Testis (tissue), 3 donors: ENCODE data around the gene HBEGF. TPM values are rescaled to one million over a fixed set of nuclear protein-coding genes. Genes with fewer than 3 reads are reported as not detected.

Source experiments
- DNase-seq: peaks from one replicate; pipeline ENCODE4 v3.0.0-alpha.2; 2019
- H3K27ac ChIP-seq, 2 donors: fragments of 200-600 bp; sonication (generic); one replicate each; pipeline ENCODE4 v1.5.1; 2019
- H3K27me3 ChIP-seq: fragments of 200-600 bp; sonication (generic); one replicate; pipeline ENCODE4 v1.5.1; 2019
- H3K36me3 ChIP-seq: fragments of 200-600 bp; sonication (generic); one replicate; pipeline ENCODE4 v1.5.1; 2017; ENCODE audit warnings: low read depth; ENCODE audit errors: missing control alignments
- H3K4me1 ChIP-seq: fragments of 200-600 bp; sonication (generic); one replicate; pipeline ENCODE4 v1.5.1; 2019
- H3K4me3 ChIP-seq, 2 donors: fragments of 200-600 bp; sonication (generic); one replicate each; pipeline ENCODE4 v1.5.1; 2017 to 2019
- H3K9me3 ChIP-seq: fragments of 200-600 bp; sonication (generic); one replicate; pipeline ENCODE4 v1.5.1; 2017
- POLR2A ChIP-seq: fragments of 450-650 bp; IDR thresholded peaks from one replicate; pipeline ENCODE4 v1.6.1; 2017; ENCODE audit warnings: antibody characterized with exemption, mild to moderate bottlenecking, moderate library complexity
- WGBS, 2 donors: methylation state at CpG; one replicate each; pipeline ENCODE4 v1.1.5; 2018; 5-methylcytosine and 5-hydroxymethylcytosine counted together
- intact Hi-C: fragments of 100-400 bp; cut with DNase I; formaldehyde crosslinking; loops from one replicate; pipeline ENCODE4 v1.15.1; 2023; ENCODE audit warnings: low total_unique reads
- polyA plus RNA-seq: library from polyadenylated mRNA; stranded (reverse); fragments of 350-450 nt; fragmentation: Illumina TruSeq; extraction: RNeasy Lipid Tissue Mini Kit (QIAGEN cat#74804); gene quantifications from one replicate; pipeline ENCODE4 v1.2.3, GENCODE V29; 2014; ENCODE audit warnings: low read depth, low replicate concordance; ENCODE audit not compliant: insufficient read depth
- total RNA-seq, 2 donors: library from RNA; depleted of rRNA; stranded (reverse); fragments of >200 nt; gene quantifications; one replicate each; pipeline ENCODE4 v1.2.3, GENCODE V29; 2016
- TF ChIP-seq, protein P1 (sequence below), 3 experiments: fragments of 450-650 bp in 2 of 3; fragments of 200-600 bp in 1 of 3; sonication (generic) in 1 of 3; IDR thresholded peaks; one replicate each; pipeline ENCODE4 v1.5.1; 2016 to 2019; ENCODE audit warnings: antibody characterized with exemption in 3 of 3, mild to moderate bottlenecking in 2 of 3, moderate library complexity in 1 of 3

HBEGF gene
- total and polyA plus RNA-seq, 3 donors from 2014 or later: 8.2 to 23.9 (median 23.2) TPM

DNA sequence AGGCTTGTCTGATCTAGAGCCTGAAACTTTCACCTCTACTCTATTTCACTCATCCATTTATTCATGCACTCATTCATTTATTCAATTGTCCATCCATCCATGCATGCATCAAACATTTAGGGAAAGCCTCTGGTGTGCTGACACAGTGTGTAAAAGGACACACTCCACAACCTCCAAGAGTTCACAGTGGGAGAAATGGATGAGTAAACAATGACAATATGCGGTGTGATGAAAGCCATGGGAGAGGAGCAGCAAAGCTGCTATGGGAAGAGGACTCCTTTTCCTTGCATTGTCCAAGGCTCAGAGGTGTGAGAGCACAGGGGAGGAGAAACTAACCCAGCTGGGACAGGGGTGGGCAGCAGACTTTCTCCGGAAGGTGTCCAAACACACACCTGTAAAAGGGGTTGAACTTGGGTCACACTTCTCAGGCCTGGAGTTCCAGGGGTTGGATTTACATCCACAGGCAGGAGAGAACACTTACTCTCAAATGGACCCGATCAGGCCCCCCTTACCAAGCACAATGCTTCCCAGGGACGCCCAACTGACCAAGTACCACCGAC is 22.3 kb downstream of the HBEGF start:
- WGBS, 2 donors: 70 to 82% methylated on average over 5 of the region's 5 CpGs
- TF ChIP-seq, protein P1, sequence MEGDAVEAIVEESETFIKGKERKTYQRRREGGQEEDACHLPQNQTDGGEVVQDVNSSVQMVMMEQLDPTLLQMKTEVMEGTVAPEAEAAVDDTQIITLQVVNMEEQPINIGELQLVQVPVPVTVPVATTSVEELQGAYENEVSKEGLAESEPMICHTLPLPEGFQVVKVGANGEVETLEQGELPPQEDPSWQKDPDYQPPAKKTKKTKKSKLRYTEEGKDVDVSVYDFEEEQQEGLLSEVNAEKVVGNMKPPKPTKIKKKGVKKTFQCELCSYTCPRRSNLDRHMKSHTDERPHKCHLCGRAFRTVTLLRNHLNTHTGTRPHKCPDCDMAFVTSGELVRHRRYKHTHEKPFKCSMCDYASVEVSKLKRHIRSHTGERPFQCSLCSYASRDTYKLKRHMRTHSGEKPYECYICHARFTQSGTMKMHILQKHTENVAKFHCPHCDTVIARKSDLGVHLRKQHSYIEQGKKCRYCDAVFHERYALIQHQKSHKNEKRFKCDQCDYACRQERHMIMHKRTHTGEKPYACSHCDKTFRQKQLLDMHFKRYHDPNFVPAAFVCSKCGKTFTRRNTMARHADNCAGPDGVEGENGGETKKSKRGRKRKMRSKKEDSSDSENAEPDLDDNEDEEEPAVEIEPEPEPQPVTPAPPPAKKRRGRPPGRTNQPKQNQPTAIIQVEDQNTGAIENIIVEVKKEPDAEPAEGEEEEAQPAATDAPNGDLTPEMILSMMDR (IDR thresholded peaks at IDR 0.05): no peak
- no peak for TF ChIP-seq POLR2A
- H3K4me3 ChIP-seq: no peak overlapping the region
- no peaks in the 10 kb centered on the region for H3K27me3 ChIP-seq
- intact Hi-C loops: no loop called here
- H3K4me1 ChIP-seq: peaks cover 27% of the 10 kb centered on the region
- peak overlapping the region in 1 of 2 donors; percentile 6 for H3K27ac ChIP-seq
- no peak for DNase-seq
- no peaks in the 10 kb centered on the region for H3K9me3 ChIP-seq
- no peaks in the 10 kb centered on the region for H3K36me3 ChIP-seq

DNA sequence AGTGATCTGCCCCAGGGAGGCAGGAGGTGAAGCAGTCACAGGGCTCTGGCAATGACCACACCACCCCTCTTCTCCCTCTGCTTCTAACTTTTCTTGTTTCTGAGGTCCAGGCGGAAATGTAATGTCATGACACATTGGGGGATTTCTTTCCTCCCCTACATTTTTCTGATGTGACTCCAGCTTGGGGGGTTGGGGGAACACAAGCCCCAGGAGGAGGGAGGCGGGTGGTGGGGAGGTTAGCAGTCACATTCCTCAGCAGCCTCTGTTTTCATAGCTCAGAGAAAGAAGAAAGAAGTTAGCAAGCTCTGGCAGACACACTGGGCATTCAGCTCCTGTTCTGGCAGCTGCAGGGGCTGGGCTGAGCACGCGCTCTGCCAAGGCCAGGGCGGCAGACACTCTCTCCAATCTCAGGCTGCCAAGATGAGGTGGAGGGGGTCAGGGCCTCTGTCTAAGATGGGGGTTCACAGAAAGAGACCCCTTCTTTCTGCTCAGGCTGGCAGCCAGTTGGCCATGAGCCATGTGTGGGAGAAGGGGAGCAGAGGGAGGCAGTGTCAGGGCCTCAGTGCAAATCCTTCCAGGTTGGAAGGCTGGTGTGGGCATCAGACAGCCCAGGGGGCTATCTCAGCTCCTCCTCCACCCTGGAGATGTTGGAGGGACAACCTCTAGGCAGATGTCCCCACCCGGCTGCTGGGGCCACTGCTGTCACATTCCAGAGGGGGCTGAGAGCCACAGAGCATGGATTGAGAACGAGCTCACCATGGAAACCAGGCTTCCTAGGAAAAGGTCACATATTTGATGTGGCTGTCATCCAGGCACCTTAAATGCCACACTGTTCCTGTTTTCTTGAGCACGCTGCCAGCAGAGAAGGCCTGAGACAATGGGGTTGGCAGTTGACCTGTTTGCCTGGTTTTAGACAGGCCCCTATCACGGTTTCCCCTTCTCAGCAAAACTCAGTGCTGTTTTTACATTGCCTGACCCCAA is 23.4 kb downstream of the HBEGF start:
- Histone ChIP-seq H3K9me3 (no peaks in the 10 kb centered on the region), H3K27ac (peak overlapping the region; percentile 51 to 56), H3K4me3 (no peak overlapping the region), H3K27me3 (no peaks in the 10 kb centered on the region), H3K36me3 (no peaks in the 10 kb centered on the region), H3K4me1 (peaks cover 27% of the 10 kb centered on the region)
- WGBS, 2 donors: 46 to 60% methylated on average over 7 to 9 of the region's 9 CpGs
- intact Hi-C loops: no loop called here
- TF ChIP-seq, protein P1 (IDR thresholded peaks at IDR 0.05): no peak
- TF ChIP-seq POLR2A: no peak
- DNase-seq: peak; percentile 81

DNA sequence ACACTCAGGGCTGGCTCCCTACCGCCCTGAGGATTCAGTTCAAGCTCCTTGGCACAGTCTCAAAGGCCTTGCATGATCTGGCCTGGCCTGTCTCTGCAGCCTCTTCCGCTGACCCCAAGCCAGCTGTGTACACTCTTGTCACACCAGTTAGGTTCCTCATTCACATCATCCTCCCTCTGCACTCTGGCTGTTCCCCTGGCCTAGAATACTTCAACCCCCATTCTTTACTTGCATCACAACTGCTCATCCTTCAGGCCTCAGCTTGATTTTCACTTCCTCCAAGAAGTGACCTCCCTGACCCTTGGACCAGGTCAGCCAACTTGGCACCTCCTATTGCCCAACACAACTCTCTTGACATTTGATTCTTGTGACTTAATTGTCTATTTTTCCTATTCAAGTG is 24.6 kb downstream of the HBEGF start:
- no peaks in the 10 kb centered on the region for H3K9me3 ChIP-seq
- H3K36me3 ChIP-seq: no peaks in the 10 kb centered on the region
- intact Hi-C loops: no loop called here
- TF ChIP-seq, protein P1 (IDR thresholded peaks at IDR 0.05): no peak
- TF ChIP-seq POLR2A: no peak
- peak; percentile 38 for DNase-seq
- no peaks in the 10 kb centered on the region for H3K27me3 ChIP-seq
- 71 to 93% methylated on average over 2 of the region's 2 CpGs for WGBS, 2 donors
- no peak overlapping the region for H3K4me3 ChIP-seq
- no peak overlapping the region for H3K27ac ChIP-seq
- peaks cover 24% of the 10 kb centered on the region for H3K4me1 ChIP-seq

DNA sequence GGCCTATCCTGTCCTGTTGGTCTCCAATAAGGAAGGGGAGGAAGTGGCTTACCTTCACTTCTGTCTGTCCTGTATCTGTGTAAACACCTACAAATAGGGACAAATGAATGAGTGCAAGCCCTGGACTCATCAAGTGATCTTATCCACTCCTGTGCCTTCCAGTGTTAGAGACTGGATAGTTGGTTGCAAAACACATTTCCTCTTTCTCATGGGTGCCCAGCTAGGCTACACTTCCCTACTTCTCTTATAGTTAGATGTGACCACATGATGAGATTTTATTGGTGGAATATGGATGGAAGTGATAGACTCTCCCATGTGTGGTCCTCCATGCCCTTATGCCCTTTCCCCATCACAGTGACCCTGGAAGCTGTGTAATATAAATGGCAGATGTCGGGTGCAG is 26.6 kb downstream of the HBEGF start:
- no peak for TF ChIP-seq POLR2A
- TF ChIP-seq, protein P1 (IDR thresholded peaks at IDR 0.05): no peak
- Histone ChIP-seq H3K9me3 (no peaks in the 10 kb centered on the region), H3K4me1 (peaks cover 23% of the 10 kb centered on the region), H3K27ac (no peak overlapping the region), H3K4me3 (no peak overlapping the region), H3K36me3 (no peaks in the 10 kb centered on the region), H3K27me3 (no peaks in the 10 kb centered on the region)
- WGBS, 2 donors: 80 to 100% methylated on average over 1 of the region's 1 CpG
- no peak for DNase-seq
- intact Hi-C loops: no loop called here
